ENCODE data around the gene GPHN.

GRCh38 chr14:66999978-67000377, 492.0 kb downstream of the GPHN start:
- TF ChIP-seq POLR2AphosphoS5 (IDR thresholded peaks at IDR 0.05; ENCODE audit: borderline replicate concordance, low read depth, low read length) (no peak), EZH2 (IDR thresholded peaks at IDR 0.05) (no peak), FOXP2 (optimal IDR thresholded peaks at IDR 0.05; ENCODE audit: control extremely low read depth, extremely low read length, insufficient read depth) (no peak)
